Measurements from ENCODE around the gene STAM2. TPM values are rescaled to one million over a fixed set of nuclear protein-coding genes. Genes with fewer than 3 reads are reported as not detected.

The STAM2 gene
- total RNA-seq, 1 experiment from 2014 or later: 28.1 TPM

DNA sequence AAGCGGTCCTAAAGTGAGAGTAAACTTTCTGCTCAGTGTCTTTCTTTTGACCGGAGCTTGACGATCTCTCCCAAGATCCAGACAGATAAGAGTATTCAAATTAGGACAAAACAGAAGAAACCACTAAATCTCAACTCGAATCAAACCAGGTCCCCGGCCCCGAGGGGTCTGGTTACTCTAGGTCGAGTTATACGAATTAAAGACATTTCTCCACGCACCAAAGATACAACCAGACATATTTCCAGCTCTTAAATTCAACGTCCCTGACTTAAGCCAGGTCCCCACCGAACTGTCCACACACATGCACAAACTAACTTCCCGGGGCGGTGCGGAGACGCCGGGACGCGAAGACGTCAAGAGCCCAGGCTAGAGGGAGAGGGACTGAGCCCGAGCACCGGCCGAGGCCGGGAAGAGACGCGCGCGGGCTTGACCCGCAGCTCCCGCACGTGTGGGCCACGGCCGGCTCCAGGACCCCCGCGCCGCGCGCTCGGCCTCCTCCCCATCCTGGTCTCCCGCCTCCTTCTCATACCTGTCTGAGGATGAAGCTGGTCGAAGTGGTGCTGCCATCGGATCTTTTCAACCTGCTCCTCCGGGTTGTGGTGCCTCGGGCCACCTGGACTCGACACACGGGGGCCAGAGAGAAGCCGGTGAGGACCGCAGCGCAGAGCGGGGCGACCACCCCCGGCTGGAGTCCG, 77.6 kb downstream of the STAM2 start:
- BruUV-seq (replicated peaks): no TSS peak
- intact Hi-C loops (cut with micrococcal nuclease; ENCODE audit: unreplicated experiment): no loop called here
- Histone ChIP-seq H3K36me3 (ENCODE audit: insufficient read depth, low read length, poor library complexity, severe bottlenecking) (no peaks in the 10 kb centered on the region), H3K9me3 (ENCODE audit: low read depth, low read length, poor library complexity, severe bottlenecking) (no peaks in the 10 kb centered on the region), H3K4me3 (ENCODE audit: low read depth, low read length, poor library complexity, severe bottlenecking) (peak overlapping the region; percentile 52), H3K27ac (ENCODE audit: low read depth, low read length, poor library complexity, severe bottlenecking) (no peak overlapping the region), H3K4me1 (ENCODE audit: insufficient read depth, low read length, poor library complexity, severe bottlenecking) (peaks cover 15% of the 10 kb centered on the region), H3K27me3 (replicated peaks; ENCODE audit: insufficient read depth, low read depth, low read length, poor library complexity) (peaks cover 71% of the 10 kb centered on the region)
- TF ChIP-seq, protein P1, sequence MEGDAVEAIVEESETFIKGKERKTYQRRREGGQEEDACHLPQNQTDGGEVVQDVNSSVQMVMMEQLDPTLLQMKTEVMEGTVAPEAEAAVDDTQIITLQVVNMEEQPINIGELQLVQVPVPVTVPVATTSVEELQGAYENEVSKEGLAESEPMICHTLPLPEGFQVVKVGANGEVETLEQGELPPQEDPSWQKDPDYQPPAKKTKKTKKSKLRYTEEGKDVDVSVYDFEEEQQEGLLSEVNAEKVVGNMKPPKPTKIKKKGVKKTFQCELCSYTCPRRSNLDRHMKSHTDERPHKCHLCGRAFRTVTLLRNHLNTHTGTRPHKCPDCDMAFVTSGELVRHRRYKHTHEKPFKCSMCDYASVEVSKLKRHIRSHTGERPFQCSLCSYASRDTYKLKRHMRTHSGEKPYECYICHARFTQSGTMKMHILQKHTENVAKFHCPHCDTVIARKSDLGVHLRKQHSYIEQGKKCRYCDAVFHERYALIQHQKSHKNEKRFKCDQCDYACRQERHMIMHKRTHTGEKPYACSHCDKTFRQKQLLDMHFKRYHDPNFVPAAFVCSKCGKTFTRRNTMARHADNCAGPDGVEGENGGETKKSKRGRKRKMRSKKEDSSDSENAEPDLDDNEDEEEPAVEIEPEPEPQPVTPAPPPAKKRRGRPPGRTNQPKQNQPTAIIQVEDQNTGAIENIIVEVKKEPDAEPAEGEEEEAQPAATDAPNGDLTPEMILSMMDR (conservative IDR thresholded peaks at IDR 0.05; ENCODE audit: low read depth, low read length): no peak
- TF ChIP-seq EZH2 (IDR thresholded peaks at IDR 0.05; ENCODE audit: borderline replicate concordance, low read depth, low read length, poor library complexity, severe bottlenecking): peak; percentile 65
- peak; percentile 37 for DNase-seq (ENCODE audit: low spot score)
- CTCF ChIA-PET: no interaction called here
- POLR2A ChIA-PET (ENCODE audit: low non-redundant PET): no interaction called here

DNA sequence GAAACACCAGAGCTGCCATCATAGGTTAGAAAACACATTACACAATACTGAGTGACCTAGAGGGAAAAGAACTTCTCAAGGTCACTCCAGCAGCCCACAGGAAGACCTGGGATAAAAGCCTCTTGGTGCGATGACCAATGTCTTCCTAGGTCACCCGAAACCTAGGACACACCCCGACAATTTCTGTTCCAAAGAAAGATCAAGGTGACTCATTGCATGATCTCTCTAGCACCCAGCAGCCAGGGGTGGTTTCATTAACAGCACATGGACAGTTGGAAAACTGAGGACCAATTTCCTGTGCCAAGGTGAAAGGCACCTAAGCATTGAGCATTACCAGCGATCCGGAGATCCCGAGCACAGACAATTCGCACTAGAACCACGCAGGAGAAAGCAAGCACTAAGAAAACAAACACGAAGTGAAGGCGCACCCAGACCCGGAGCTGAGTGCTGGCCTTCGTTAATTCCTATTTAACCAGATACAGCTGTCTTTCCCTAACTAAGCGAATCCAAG, 78.2 kb downstream of the STAM2 start:
- no peak for DNase-seq (ENCODE audit: low spot score)
- H3K4me3 ChIP-seq (ENCODE audit: low read depth, low read length, poor library complexity, severe bottlenecking): peak overlapping the region; percentile 52
- ChIA-PET CTCF (no interaction called here), POLR2A (ENCODE audit: low non-redundant PET) (no interaction called here)
- H3K36me3 ChIP-seq (ENCODE audit: insufficient read depth, low read length, poor library complexity, severe bottlenecking): no peaks in the 10 kb centered on the region
- intact Hi-C loops (cut with micrococcal nuclease; ENCODE audit: unreplicated experiment): no loop called here
- TF ChIP-seq, protein P1 (conservative IDR thresholded peaks at IDR 0.05; ENCODE audit: low read depth, low read length): no peak
- TF ChIP-seq EZH2 (IDR thresholded peaks at IDR 0.05; ENCODE audit: borderline replicate concordance, low read depth, low read length, poor library complexity, severe bottlenecking): no peak
- no peaks in the 10 kb centered on the region for H3K9me3 ChIP-seq (ENCODE audit: low read depth, low read length, poor library complexity, severe bottlenecking)
- H3K27me3 ChIP-seq (replicated peaks; ENCODE audit: insufficient read depth, low read depth, low read length, poor library complexity): peaks cover 71% of the 10 kb centered on the region
- BruUV-seq (replicated peaks): no TSS peak
- peaks cover 15% of the 10 kb centered on the region for H3K4me1 ChIP-seq (ENCODE audit: insufficient read depth, low read length, poor library complexity, severe bottlenecking)
- H3K27ac ChIP-seq (ENCODE audit: low read depth, low read length, poor library complexity, severe bottlenecking): no peak overlapping the region

GRCh38 chr2:152095146-152095545, 80.4 kb downstream of the STAM2 start:
- Histone ChIP-seq H3K4me3 (ENCODE audit: low read depth, low read length, poor library complexity, severe bottlenecking) (no peak overlapping the region), H3K27ac (ENCODE audit: low read depth, low read length, poor library complexity, severe bottlenecking) (no peak overlapping the region), H3K36me3 (ENCODE audit: insufficient read depth, low read length, poor library complexity, severe bottlenecking) (no peaks in the 10 kb centered on the region), H3K27me3 (replicated peaks; ENCODE audit: insufficient read depth, low read depth, low read length, poor library complexity) (peaks cover 60% of the 10 kb centered on the region), H3K4me1 (ENCODE audit: insufficient read depth, low read length, poor library complexity, severe bottlenecking) (peaks cover 15% of the 10 kb centered on the region), H3K9me3 (ENCODE audit: low read depth, low read length, poor library complexity, severe bottlenecking) (no peaks in the 10 kb centered on the region)
- TF ChIP-seq, protein P1 (conservative IDR thresholded peaks at IDR 0.05; ENCODE audit: low read depth, low read length): no peak
- TF ChIP-seq EZH2 (IDR thresholded peaks at IDR 0.05; ENCODE audit: borderline replicate concordance, low read depth, low read length, poor library complexity, severe bottlenecking): no peak
- ChIA-PET CTCF (no interaction called here), POLR2A (ENCODE audit: low non-redundant PET) (no interaction called here)
- intact Hi-C loops (cut with micrococcal nuclease; ENCODE audit: unreplicated experiment): no loop called here
- BruUV-seq (replicated peaks): no TSS peak
- no peak for DNase-seq (ENCODE audit: low spot score)

Measured in A673 (cell line).